ENCODE data around the gene DLGAP1.

The DLGAP1 gene

GRCh38 chr18:4242431-4243161 is 212.5 kb downstream of the DLGAP1 start:
- no peak for DNase-seq

GRCh38 chr18:4241090-4241617 is 214.0 kb downstream of the DLGAP1 start:
- no peak for DNase-seq

GRCh38 chr18:4238966-4239365 is 216.1 kb downstream of the DLGAP1 start:
- no peak for DNase-seq

- no peak for DNase-seq
Observed at GRCh38 chr18:4237664-4238041, 217.5 kb downstream of the DLGAP1 start.

GRCh38 chr18:4236940-4237663 is 218.0 kb downstream of the DLGAP1 start:
- DNase-seq: no peak

- no peak for DNase-seq
Observed at GRCh38 chr18:4233468-4233867, 221.6 kb downstream of the DLGAP1 start.

- no peak for DNase-seq
Observed at GRCh38 chr18:4232656-4233055, 222.5 kb downstream of the DLGAP1 start.

- no peak for DNase-seq
Observed at GRCh38 chr18:4231260-4231659, 223.8 kb downstream of the DLGAP1 start.

- no peak for DNase-seq
Observed at GRCh38 chr18:4230450-4231168, 224.5 kb downstream of the DLGAP1 start.

- no peak for DNase-seq
Observed at GRCh38 chr18:4224031-4224704, 230.9 kb downstream of the DLGAP1 start.

GRCh38 chr18:4211111-4211837 is 243.8 kb downstream of the DLGAP1 start:
- DNase-seq: no peak

GRCh38 chr18:4208366-4208765 is 246.7 kb downstream of the DLGAP1 start:
- no peak for DNase-seq

GRCh38 chr18:4207383-4207985 is 247.6 kb downstream of the DLGAP1 start:
- no peak for DNase-seq

- no peak for DNase-seq
Observed at GRCh38 chr18:4204438-4204720, 250.7 kb downstream of the DLGAP1 start.

GRCh38 chr18:4203568-4204437 is 251.3 kb downstream of the DLGAP1 start:
- no peak for DNase-seq

- no peak for DNase-seq
Observed at GRCh38 chr18:4200399-4200798, 254.7 kb downstream of the DLGAP1 start.

GRCh38 chr18:4198956-4199355 is 256.2 kb downstream of the DLGAP1 start:
- DNase-seq: peak in 1 of 58 donors; percentile 18

- peak in 1 of 58 donors; percentile 6 for DNase-seq
Observed at GRCh38 chr18:4196351-4196750, 258.8 kb downstream of the DLGAP1 start.

- no peak for DNase-seq
Observed at GRCh38 chr18:4193086-4193485, 262.0 kb downstream of the DLGAP1 start.

Data from anterior cingulate cortex (tissue), 58 donors.